HG03575 (cell line): ENCODE measurements around the gene PSPC1.
"Not testable (repeated sequence)": the region's sequence is repeated elsewhere in the genome, so short reads cannot be mapped to it uniquely, and the experiment has no call there.

Source experiments
- ATAC-seq: cut with Tn5 transposase; IDR thresholded peaks from one replicate; pipeline ENCODE4 v1.9.1; 2021; ENCODE audit not compliant: unreplicated experiment, insufficient number of reproducible peaks, low FRiP score; ENCODE audit errors: extremely low read depth

PSPC1 gene, protein sequence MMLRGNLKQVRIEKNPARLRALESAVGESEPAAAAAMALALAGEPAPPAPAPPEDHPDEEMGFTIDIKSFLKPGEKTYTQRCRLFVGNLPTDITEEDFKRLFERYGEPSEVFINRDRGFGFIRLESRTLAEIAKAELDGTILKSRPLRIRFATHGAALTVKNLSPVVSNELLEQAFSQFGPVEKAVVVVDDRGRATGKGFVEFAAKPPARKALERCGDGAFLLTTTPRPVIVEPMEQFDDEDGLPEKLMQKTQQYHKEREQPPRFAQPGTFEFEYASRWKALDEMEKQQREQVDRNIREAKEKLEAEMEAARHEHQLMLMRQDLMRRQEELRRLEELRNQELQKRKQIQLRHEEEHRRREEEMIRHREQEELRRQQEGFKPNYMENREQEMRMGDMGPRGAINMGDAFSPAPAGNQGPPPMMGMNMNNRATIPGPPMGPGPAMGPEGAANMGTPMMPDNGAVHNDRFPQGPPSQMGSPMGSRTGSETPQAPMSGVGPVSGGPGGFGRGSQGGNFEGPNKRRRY

DNA sequence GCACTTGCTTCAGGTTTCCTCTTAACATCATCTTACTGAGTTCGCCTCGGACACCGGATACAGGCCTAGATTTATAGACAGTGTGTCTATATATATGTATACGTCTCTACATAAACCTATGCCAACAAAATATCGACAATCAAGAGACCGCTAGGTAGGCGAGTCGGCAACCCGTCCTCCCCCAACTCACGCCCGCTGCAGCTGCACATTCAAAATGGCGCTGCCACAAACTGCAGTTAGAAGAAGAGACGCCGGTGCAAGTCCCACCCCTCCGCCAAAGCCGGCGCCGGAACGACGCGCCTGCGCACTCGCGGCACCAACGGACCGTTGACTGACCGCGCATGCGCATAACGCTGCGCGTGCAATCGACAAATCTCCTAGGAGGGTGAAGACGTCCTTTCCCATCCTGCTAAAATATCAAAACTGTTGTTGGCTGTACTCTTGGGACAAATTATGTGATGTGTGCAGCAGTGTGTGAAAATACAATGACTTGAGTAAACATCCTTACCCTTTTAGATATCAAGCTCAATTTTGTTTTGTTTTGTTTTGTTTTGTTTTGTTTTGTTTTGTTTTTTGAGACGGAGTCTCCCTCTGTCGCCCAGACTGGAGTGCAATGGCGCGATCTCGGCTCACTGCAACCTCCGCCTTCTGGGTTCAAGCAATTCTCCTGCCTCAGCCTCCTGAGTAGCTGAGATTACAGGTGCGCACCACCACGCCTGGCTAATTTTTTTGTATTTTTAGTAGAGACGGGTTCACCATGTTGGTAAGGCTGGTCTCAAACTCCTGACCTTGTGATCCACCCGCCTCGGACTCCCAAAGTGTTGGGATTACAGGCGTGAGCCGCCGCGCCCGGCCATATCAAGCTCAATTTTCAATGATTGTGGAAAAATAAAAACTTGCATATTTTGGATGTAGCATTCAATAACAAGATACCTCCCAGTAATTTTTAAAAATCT is at the start of gene PSPC1:
TSS of gene PSPC1 (minus strand) at position 219 of the 956 bp plus-strand sequence. CDS start at position 31, 188 bp downstream.
- ATAC-seq: not testable (repeated sequence)

DNA sequence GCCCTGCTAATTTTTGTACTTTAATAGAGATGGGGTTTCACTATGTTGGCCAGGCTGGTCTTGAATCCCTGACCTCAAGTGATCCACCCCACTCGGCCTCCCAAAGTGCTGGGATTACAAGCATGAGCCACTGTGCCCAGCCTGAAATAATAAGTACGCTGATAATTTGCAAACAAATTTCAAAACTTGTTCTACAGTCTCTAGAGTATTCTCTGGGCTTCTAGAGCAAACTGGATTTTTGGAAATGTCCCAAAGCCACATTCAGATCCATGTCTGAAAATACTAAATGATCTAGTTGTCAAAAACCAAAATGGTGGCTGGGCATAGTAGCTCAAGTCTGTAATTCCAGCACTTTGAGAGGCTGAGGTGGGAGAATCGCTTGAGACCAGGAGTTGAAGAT is 39.9 kb upstream of the PSPC1 start:
- ATAC-seq: no peak

DNA sequence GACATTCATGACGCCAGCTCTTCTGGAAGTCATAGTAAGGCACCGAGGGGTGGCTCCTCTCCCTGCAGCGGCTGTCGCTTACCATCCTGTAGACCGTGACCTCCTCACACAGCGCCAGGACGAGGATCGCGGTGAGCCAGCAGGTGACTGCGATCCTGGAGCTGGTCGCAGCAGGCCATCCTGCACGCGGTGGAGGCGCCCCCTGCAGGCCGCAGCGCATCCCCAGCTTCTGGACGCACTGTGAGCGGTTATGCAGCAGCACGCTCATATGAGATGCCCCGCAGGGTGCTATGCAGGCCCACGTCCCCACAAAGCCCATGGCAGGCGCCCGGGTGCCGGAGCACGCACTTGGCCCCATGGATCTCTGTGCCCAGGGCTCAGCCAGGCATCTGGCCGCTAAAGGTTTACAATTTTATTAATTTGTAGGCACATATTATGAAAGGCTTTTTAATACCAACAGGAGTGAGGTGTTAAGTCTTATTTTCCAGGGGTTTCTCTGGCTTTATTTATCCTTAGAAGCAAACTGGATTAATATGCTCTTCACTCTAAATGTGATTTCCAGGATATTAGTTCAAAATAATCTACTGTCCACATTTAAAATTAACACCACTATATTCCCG is 35.6 kb upstream of the PSPC1 start:
- ATAC-seq: no peak

DNA sequence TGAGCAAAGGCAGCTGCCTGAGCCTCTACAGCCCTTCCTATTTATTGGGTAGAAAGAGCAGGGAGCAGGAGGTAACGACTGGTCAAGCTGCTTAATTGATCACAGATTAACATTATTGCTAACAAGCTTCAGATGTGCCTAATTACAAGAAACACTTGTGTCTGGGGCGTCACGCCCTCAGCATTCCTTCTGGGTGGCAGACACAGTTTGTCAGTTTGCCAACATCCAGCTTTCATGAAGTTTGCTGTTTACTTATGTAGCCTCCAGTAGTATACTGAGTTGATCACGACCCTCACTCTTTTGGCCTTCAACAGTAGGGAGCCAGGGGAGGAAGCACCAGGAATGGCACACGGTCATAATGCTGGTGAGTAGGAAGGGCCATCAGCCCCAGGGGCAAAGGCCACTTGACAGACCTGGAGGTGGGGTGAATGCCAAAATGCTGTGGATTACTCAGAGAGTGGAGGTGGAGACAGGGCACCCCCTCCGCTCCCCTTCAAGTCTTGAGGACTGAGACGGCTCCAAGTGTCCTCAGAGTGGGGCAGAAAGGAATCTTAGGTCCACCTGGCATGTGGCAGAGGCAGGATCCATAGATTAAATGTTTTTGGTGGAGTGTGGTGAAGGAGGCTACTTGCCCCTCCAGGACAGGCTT is 34.9 kb upstream of the PSPC1 start:
- ATAC-seq: no peak

DNA sequence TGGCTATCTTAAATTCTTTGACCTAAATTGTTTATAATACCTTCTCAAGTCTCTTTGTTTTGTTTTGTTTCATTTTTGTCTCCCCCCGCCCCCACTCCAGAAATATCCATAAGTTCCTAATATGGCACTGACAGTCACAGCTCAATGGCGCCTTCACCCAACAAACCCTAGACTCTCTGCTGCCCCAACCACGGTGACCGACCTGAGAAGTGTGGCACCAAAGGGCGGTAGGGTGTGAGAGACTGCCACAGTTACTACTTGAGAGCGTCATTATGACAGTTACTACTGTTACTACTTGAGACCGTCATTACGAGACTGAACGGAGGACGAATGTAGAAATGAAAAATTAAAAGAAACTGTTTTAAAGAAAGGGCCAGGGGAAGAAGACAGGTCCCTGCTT is 34.4 kb upstream of the PSPC1 start:
- no peak for ATAC-seq

DNA sequence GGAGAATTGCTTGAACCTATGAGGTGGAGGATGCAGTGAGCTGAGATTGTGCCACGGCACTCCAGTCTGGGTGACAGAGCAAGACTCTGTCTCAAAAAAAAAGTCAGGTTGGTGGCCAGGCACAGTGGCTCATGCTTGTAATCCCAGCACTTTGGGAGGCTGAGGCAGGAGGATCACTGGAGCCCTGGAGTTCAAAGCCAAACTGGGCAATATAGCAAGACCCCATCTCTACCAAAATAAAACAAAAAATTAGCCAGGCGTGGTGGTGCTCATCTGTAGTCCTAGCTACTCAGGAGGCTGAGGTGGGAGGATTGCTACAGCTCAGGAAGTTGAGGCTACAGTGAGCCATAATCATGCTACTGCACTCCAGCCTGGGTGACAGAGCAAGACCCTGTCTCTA is 33.1 kb upstream of the PSPC1 start:
- ATAC-seq: not testable (repeated sequence)

DNA sequence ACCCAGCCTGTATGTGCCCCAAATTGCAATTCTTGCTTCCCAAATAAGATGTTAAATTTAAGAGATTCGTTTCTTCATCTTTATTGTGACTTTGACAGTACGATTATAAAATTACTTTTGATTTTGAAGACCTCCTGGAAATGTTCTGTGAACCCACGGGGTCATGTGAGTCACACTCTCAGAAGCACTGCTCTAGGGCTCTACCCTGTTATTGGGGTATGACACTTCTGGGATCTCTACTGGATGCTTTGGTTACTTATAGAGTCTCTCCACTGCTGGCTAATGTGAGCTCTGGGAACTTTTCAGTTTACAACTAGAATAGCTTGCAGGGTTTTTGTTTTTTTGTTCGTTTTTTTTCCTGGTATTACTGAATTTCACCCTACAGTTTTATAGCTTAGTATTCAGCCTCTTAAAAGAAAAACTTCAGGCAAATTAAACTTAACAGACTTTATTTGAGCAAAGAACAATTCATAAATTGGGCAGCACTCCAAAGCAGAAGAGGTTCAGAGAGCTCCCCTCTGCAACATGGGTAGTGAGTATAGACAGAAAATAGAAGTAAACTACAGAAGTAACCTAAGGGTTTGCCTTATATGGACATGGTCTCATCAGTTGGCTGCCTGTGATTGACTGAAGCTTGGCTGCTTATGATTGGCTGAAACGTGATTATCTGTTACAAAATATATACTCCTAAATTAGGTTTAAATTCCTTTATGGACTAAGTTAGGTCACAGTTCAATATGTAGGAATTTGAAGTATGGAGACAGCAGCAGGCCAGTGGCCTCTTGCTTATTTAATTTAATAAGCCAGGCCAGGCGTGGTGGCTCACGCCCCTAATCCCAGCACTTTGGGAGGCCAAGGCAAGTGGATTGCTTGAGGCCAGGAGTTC is 28.5 kb upstream of the PSPC1 start:
- ATAC-seq: no peak

DNA sequence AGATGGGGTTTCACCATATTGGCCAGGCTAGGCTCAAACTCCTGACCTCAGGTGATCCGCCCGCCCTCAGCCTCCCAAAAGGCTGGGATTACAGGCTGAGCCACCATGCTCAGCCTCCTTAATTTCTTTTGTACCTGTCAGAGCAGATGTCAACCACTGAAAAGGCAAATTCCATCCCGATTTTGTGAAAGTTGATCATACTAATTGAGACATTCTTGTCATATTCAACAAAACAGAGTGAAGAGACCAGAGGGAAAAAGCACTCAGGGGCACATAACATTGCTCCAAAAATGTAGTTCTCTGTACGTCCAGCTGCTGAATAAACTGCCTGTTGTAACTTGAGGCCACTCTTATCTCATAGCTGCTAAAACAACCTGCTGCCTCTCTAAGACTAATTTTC is 27.4 kb upstream of the PSPC1 start:
- no peak for ATAC-seq

DNA sequence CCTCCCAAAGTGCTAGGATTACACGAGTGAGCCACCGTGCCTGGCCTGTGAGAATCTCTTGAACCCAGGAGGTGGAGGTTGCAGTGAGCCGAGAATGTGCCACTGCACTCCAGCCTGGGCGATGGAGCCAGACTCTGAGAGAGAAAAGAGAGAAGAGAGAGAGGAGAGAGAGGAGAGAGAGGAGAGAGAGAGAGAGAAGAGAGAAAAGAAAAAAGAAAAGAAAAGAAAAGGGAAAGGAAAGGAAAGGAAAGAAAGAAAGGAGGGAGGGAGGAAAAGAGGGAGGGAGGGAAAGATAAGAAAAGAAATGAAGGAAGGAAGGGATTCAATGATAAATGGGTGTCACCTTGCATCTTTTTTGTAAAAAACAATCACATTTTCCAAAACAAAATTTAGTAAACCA is 23.0 kb upstream of the PSPC1 start:
- no peak for ATAC-seq

DNA sequence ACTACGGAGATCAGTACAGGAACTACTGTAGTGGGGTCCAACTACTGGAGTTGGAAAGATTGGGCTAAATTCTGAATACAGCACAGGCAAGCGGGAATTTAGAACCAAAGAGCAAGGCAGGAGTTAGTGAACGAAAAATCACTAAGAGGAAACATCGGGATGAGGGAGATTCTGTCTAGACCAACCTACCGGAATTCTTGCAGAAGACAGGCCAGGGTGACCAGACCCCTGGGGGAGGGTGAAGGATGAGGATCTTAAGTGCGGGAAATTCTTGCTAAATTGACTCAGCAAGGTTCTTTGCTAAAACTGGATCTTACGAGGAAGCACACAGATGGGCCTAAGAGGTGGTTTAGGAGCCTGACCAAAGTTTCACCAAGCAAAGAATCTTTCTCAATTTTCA is 13.2 kb upstream of the PSPC1 start:
- no peak for ATAC-seq

DNA sequence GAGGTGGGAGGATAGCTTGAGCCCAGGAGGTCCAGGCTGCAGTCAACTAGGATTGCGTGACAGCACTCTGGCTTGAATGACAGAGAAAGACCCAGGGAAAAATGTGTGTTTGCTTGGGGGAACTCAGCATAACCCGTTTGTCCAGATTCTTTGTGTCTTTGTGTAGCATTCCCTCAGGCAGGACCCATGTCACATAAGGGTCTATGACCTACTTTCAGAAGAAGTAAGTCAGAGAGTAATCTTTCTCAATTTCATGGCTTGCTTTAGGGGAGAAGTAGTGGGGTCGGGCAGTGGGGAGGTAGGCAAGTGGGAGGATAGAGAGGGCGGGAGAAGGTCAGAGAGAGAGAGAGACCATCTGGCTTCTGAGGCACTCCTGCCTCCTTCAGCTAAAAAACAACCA is 11.9 kb upstream of the PSPC1 start:
- no peak for ATAC-seq

DNA sequence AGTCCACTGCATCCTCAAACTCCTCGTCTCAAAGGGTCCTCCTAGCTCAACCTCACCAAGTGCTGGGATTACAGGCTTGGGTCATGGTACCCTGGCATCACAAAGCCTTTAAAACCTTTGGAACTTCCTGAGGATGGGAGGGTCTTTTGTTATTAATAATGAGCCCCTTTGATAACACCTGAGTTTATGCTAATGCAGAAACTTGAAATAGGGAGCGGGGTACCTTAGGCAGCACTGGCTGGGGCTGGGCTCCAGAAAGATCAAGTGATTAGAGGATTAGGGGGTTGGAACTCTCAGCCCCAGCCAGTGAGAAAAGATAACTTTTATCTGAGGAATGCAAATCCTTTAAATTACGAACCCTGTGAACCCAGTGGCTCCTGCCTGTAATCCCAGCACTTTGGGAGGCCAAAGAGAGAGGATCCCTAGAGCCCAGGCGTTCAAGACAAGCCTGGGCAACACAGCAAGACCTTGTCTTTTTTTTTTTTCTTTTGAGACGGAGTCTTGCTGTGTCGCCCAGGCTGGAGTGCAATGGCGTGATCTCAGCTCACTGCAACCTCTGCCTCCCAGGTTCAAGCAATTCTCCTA is 9.3 kb upstream of the PSPC1 start:
- ATAC-seq: no peak

DNA sequence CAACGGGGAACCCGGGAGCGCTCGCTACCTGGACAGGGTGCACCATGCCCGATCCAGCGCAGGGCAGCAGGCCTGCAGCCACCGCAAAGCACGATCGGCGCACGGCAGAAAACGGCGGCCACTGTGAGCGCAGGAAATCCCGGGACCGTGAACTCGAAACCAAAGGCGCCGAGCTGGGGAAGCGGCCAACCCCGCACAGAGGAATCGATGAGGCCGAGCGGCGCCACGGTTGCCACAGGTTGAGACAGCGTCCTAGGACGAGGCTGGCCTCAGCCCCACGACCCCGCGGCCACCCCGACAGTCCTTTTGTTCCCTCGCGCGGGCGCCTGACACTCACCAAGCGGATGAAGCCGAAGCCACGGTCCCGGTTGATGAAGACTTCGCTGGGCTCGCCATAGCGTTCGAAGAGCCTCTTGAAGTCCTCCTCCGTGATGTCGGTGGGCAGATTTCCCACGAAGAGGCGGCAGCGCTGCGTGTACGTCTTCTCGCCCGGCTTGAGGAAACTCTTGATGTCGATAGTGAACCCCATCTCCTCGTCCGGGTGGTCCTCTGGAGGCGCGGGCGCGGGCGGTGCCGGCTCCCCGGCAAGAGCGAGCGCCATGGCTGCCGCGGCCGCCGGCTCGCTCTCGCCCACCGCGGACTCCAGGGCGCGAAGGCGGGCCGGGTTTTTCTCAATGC is 557 bp downstream of the PSPC1 start:
- no peak for ATAC-seq

DNA sequence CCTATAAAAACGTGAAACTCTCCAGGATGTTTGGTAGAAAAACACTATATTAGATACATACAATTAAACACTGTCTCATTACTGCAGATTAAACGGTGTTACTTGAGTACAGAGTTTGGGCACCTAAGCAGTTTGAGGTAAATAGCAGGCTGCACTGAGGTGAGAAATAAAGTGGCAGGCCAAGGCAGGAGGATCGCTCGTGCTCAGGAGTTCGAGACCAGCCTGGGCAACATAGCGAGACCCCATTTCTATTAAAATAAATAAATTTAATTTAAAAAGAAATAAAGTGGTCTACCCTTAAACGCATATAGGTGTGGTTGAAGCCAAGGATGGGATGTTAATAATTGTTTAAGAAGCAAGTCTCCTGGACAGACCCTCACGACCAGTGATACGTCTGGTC is 1.2 kb downstream of the PSPC1 start:
- ATAC-seq: no peak

DNA sequence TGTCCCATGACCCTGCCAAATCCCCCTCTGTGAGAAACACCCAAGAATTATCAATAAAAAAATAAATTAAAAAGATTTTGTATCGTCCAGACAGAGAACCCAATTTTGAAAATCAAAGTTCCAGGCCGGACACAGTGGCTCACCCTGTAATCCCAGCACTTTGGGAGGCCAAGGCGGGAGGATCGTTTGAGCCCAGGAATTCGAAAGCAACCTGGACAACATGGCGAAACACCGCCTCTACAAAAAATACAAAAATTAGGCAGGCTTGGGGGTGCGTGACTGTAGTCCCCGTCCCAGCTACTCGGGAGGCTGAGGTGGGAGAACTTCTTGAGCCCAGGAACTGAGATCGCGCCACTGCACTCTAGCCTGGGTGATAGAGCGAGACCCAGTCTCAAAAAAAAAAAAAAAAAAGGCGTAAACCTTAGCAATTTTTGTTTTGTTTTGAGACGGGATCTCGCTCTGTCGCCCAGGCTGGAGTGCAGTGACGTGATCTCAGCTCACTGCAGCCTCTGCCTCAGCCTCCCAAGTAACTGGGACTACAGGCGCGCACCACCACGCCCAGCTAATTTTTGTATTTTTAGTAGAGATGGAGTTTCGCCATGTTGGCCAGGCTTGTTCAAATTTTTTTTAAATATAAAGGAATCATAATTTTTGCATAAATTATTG is 1.9 kb downstream of the PSPC1 start:
- ATAC-seq: not testable (repeated sequence)

DNA sequence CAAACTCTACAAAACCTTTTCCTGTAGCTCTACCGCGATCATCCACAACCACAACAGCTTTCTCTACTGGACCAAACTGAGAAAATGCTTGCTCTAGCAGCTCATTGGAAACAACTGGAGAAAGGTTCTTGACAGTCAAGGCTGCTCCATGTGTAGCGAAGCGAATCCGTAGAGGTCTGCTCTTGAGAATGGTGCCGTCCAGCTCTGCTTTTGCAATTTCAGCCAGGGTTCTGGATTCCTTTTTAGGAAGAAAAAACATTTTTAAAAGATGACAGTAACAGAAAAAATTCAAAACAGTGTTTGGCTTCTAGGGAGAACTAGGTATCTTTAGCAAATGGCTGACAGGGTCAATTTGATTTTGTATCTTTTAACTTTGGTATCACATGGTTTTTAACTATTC is 10.4 kb downstream of the PSPC1 start:
- ATAC-seq: no peak

DNA sequence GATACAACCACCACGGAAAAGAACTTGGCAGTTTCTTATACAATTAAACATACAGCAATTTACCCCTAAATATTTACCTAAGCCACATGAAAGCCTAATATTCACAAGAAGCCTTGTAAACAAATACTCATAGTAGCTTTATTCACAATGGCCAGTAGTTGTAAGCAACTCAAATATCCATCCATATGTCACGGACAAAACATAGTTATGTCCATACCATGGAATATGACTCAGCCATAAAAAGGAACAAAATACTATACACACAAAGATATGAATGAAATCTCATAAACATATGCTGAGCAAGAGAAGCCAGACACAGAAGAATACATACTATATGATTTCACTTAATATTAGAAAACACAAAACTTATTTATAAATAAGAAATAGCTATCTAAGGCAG is 12.9 kb downstream of the PSPC1 start:
- no peak for ATAC-seq
